LNCAP (cell line): Measurements from ENCODE around the gene CCDC171.
A peak's percentile ranks its signal among the peaks of the same experiment; 100 is the strongest.

Experiments used
- TF ChIP-seq, protein P1 (sequence below): fragments of 450-650 bp; IDR thresholded peaks from 2 replicates; pipeline ENCODE4 v1.5.1; 2017; ENCODE audit warnings: mild to moderate bottlenecking

The CCDC171 gene

GRCh38 chr9:15576350-15577050, 23.7 kb downstream of the CCDC171 start:
- TF ChIP-seq, protein P1, sequence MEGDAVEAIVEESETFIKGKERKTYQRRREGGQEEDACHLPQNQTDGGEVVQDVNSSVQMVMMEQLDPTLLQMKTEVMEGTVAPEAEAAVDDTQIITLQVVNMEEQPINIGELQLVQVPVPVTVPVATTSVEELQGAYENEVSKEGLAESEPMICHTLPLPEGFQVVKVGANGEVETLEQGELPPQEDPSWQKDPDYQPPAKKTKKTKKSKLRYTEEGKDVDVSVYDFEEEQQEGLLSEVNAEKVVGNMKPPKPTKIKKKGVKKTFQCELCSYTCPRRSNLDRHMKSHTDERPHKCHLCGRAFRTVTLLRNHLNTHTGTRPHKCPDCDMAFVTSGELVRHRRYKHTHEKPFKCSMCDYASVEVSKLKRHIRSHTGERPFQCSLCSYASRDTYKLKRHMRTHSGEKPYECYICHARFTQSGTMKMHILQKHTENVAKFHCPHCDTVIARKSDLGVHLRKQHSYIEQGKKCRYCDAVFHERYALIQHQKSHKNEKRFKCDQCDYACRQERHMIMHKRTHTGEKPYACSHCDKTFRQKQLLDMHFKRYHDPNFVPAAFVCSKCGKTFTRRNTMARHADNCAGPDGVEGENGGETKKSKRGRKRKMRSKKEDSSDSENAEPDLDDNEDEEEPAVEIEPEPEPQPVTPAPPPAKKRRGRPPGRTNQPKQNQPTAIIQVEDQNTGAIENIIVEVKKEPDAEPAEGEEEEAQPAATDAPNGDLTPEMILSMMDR = no peak

GRCh38 chr9:15578714-15579113, 25.9 kb downstream of the CCDC171 start:
- TF ChIP-seq, protein P1 = no peak

DNA sequence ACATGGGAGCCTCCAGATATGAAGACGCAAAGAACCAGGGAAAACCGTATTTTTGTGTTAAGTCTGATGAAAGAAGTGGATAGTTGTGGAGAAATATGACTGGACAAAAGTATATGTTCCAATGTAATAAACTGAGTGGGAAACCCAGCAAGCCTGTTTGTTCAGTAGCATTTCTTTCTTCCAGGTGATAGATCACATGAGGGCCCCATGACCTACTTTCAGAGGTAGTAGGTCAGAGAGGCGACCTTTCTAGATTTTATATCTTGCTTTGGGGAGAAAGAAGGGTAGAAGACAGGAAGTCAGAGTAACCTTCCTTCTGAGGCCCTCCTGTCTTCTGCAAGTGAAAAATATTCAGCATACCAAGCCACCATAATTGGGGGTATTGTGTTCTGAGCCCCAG, 31.5 kb downstream of the CCDC171 start:
- TF ChIP-seq, protein P1 = no peak

- TF ChIP-seq, protein P1 = no peak
These were observed 39.5 kb downstream of the CCDC171 start for GRCh38 chr9:15592317-15592716.

DNA sequence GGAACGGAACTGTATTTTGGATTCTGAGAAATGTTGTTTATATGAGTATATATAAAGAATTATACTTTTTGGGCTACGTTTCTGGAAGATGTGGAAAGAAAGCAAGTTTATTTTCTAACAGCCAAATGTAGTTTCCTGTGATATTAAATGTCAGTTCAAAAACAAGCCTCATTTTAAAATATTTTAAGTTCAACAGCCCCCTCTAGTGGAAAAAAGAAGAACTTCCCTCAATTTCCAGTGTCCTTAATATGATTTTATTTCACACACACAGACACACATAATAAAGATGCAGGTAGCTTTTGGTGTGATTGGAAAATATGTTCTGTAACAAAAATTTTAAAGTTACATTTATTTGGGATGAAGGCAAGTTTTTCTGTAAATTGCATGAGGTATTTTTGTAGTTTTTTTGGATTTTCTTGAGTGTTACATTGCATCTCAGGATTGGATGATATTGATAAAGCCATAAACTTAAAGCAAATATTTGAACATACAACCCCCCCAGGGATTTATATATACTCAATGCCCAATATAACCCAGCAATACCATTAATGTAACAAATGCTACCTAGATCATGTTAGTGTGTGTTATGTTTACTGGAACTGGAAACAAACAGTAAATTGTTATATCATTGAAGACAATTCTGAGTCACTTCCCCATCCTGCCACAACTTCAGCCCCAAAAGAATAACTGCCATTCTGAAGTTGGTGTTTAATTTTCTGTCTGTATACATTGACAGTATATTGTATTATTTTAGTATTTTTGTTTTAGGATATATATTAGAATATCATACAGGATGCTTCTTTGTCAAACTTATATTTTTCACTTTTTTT, 54.0 kb downstream of the CCDC171 start:
- TF ChIP-seq, protein P1 = peak; percentile 60

DNA sequence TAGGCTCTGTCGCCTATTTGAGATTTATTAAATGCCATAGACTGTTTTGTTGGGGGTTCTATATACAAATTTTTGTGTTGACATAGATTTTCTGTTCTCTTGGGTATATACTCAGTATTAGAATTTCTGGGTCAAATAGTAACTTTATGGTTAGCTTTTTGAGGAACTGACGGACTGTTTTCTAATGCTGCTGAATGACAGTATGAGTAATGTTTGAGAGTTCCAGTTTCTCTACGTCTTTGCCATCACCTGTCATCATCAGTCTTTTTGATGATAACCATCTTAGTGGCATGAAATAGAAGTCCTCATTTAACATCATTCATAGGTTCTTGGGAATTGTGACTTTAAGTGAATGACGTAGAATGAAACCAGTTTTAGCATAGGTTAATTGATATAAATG, 60.1 kb downstream of the CCDC171 start:
- TF ChIP-seq, protein P1 = no peak

- TF ChIP-seq, protein P1 = no peak
These were observed 64.9 kb downstream of the CCDC171 start for GRCh38 chr9:15617782-15618181.
